ENCODE measurements around the gene ARPIN. TPM values are rescaled to one million over a fixed set of nuclear protein-coding genes. Genes with fewer than 3 reads are reported as not detected.

The ARPIN gene
- total RNA-seq, 1 experiment from 2014 or later, result 8.8 TPM

DNA sequence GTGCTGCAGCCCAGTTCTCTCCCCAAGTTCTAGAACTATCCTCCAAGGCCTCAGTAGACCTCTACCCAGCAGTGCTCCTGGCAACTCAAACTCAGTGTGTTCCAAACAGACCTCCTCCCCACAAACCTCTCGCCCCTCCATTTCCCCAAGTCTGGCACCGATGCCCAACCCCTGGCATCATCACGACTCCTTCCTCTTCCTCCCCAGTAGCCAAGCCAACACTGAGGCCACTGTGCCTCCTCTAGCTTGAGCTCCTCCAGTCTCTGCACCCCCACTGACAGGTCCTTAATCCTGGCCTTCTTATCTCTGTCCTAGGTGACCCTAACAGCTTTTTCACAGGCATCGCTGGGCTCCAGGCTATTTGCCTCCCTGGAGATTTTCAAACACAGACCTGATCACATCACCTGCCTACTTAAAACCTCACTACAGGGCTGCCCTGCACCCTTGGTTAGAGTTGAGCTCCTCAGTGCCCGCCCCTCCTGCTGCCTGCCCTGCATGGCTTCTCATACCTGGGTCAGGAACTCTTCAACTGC, 6.8 kb downstream of the ARPIN start:
- no peaks in the 10 kb centered on the region for H3K36me3 ChIP-seq (ENCODE audit: control insufficient read depth in 1 of 2, insufficient read depth in 2 of 2, low read length in 2 of 2)
- H3K4me3 ChIP-seq (replicated peaks in 1 of 2; ENCODE audit: low read depth in 1 of 2, low read length in 2 of 2), result no peak overlapping the region
- no peak overlapping the region for H3K9ac ChIP-seq (ENCODE audit: low read length)
- H3K9me3 ChIP-seq (ENCODE audit: control insufficient read depth in 1 of 2, insufficient read depth in 1 of 2, low read depth in 1 of 2, low read length in 2 of 2), result no peaks in the 10 kb centered on the region
- no peaks in the 10 kb centered on the region for H3K9me2 ChIP-seq (ENCODE audit: insufficient read depth)
- BruUV-seq (replicated peaks), result no TSS peak
- H3K27me3 ChIP-seq (ENCODE audit: insufficient read depth, low read length), result no peaks in the 10 kb centered on the region
- H3K27ac ChIP-seq (ENCODE audit: low read depth, low read length), result no peak overlapping the region
- H3K79me2 ChIP-seq (ENCODE audit: insufficient read depth, low read length), result no peaks in the 10 kb centered on the region
- H3K4me2 ChIP-seq (ENCODE audit: low read length), result no peak overlapping the region
- ChIA-PET POLR2A (no interaction called here), CTCF (interaction anchor here (1.2 kb wide), 2 partner anchors 31 to 181 kb away, joined by 3 read pairs; no protein-coding TSS in a partner anchor), RAD21 (ENCODE audit: low non-redundant PET in 1 of 2, low total read pairs in 2 of 2, uncharacterized antibody in 2 of 2, unreplicated experiment in 2 of 2) (no interaction called here)
- TF ChIP-seq EZH2 (IDR thresholded peaks at IDR 0.05), result no peak
- no peak for TF ChIP-seq SIN3A (IDR thresholded peaks at IDR 0.05; ENCODE audit: low read depth)
- no peak for TF ChIP-seq ZFX (IDR thresholded peaks at IDR 0.05)
- TF ChIP-seq ZNF274 (IDR thresholded peaks at IDR 0.05; ENCODE audit: low read depth, low read length), result no peak
- TF ChIP-seq, protein P1, sequence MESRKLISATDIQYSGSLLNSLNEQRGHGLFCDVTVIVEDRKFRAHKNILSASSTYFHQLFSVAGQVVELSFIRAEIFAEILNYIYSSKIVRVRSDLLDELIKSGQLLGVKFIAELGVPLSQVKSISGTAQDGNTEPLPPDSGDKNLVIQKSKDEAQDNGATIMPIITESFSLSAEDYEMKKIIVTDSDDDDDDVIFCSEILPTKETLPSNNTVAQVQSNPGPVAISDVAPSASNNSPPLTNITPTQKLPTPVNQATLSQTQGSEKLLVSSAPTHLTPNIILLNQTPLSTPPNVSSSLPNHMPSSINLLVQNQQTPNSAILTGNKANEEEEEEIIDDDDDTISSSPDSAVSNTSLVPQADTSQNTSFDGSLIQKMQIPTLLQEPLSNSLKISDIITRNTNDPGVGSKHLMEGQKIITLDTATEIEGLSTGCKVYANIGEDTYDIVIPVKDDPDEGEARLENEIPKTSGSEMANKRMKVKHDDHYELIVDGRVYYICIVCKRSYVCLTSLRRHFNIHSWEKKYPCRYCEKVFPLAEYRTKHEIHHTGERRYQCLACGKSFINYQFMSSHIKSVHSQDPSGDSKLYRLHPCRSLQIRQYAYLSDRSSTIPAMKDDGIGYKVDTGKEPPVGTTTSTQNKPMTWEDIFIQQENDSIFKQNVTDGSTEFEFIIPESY (IDR thresholded peaks at IDR 0.05; ENCODE audit: extremely low read depth, insufficient replicate concordance, low read length), result no peak
- no peak for TF ChIP-seq POLR2AphosphoS5 (IDR thresholded peaks at IDR 0.05; ENCODE audit: low read depth, low read length)
- TF ChIP-seq, protein P2, sequence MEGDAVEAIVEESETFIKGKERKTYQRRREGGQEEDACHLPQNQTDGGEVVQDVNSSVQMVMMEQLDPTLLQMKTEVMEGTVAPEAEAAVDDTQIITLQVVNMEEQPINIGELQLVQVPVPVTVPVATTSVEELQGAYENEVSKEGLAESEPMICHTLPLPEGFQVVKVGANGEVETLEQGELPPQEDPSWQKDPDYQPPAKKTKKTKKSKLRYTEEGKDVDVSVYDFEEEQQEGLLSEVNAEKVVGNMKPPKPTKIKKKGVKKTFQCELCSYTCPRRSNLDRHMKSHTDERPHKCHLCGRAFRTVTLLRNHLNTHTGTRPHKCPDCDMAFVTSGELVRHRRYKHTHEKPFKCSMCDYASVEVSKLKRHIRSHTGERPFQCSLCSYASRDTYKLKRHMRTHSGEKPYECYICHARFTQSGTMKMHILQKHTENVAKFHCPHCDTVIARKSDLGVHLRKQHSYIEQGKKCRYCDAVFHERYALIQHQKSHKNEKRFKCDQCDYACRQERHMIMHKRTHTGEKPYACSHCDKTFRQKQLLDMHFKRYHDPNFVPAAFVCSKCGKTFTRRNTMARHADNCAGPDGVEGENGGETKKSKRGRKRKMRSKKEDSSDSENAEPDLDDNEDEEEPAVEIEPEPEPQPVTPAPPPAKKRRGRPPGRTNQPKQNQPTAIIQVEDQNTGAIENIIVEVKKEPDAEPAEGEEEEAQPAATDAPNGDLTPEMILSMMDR (IDR thresholded peaks at IDR 0.05 in 2 of 3, conservative IDR thresholded peaks at IDR 0.05 in 1 of 3; ENCODE audit: borderline replicate concordance in 1 of 3, insufficient read depth in 1 of 3, low read depth in 2 of 3, low read length in 2 of 3), result no peak
- TF ChIP-seq SP1 (IDR thresholded peaks at IDR 0.05; ENCODE audit: low read depth), result no peak
- TF ChIP-seq TCF7L2 (IDR thresholded peaks at IDR 0.05; ENCODE audit: borderline replicate concordance, extremely low read depth, insufficient read depth, insufficient read length), result no peak
- TF ChIP-seq EZH2phosphoT487 (IDR thresholded peaks at IDR 0.05; ENCODE audit: borderline replicate concordance), result no peak
- no peak for TF ChIP-seq RAD21 (IDR thresholded peaks at IDR 0.05; ENCODE audit: low read depth)
- TF ChIP-seq, protein P3, sequence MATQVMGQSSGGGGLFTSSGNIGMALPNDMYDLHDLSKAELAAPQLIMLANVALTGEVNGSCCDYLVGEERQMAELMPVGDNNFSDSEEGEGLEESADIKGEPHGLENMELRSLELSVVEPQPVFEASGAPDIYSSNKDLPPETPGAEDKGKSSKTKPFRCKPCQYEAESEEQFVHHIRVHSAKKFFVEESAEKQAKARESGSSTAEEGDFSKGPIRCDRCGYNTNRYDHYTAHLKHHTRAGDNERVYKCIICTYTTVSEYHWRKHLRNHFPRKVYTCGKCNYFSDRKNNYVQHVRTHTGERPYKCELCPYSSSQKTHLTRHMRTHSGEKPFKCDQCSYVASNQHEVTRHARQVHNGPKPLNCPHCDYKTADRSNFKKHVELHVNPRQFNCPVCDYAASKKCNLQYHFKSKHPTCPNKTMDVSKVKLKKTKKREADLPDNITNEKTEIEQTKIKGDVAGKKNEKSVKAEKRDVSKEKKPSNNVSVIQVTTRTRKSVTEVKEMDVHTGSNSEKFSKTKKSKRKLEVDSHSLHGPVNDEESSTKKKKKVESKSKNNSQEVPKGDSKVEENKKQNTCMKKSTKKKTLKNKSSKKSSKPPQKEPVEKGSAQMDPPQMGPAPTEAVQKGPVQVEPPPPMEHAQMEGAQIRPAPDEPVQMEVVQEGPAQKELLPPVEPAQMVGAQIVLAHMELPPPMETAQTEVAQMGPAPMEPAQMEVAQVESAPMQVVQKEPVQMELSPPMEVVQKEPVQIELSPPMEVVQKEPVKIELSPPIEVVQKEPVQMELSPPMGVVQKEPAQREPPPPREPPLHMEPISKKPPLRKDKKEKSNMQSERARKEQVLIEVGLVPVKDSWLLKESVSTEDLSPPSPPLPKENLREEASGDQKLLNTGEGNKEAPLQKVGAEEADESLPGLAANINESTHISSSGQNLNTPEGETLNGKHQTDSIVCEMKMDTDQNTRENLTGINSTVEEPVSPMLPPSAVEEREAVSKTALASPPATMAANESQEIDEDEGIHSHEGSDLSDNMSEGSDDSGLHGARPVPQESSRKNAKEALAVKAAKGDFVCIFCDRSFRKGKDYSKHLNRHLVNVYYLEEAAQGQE (IDR thresholded peaks at IDR 0.05; ENCODE audit: low read depth), result no peak
- no peak for TF ChIP-seq FOSL1 (IDR thresholded peaks at IDR 0.05; ENCODE audit: low read depth)
- TF ChIP-seq EGR1 (IDR thresholded peaks at IDR 0.05; ENCODE audit: low read depth), result no peak
- no peak for TF ChIP-seq CBX3 (IDR thresholded peaks at IDR 0.05; ENCODE audit: low read depth)
- no peak overlapping the region for H2AFZ ChIP-seq (ENCODE audit: low read depth, low read length, poor library complexity, severe bottlenecking)
- H3K4me1 ChIP-seq (ENCODE audit: control insufficient read depth in 1 of 2, insufficient read depth in 2 of 2, low read length in 2 of 2), result no peaks in the 10 kb centered on the region
- no peaks in the 10 kb centered on the region for H4K20me1 ChIP-seq (ENCODE audit: insufficient read depth)
- ATAC-seq (no peak), DNase-seq (ENCODE audit: low read depth, low spot score) (no peak)
- intact Hi-C loops (cut with micrococcal nuclease), result no loop called here
